Spleen (tissue), 11 donors: Measurements from ENCODE around the gene WWTR1. TPM values are rescaled to one million over a fixed set of nuclear protein-coding genes. Genes with fewer than 3 reads are reported as not detected.

Source experiments
- DNase-seq: peaks from one replicate; pipeline ENCODE4 v3.0.0-alpha.2; 2020
- H3K27ac ChIP-seq, 8 donors: fragments of 200-600 bp; sonication (generic) in 7 of 8; 1 replicate in 4 of 8; 2 replicates in 4 of 8; pipeline versions ENCODE4 v1.5.0 to v1.8.0; 2016 to 2021; ENCODE audit warnings: inconsistent platforms in 4 of 8, mild to moderate bottlenecking in 4 of 8, moderate library complexity in 1 of 8
- H3K27me3 ChIP-seq, 7 donors: fragments of 200-600 bp; sonication (generic) in 6 of 7; replicated peaks in 1 of 7; 1 replicate in 4 of 7; 2 replicates in 3 of 7; pipeline versions ENCODE4 v1.5.0 to v1.8.0; 2016 to 2021; ENCODE audit warnings: inconsistent platforms in 3 of 7, mild to moderate bottlenecking in 1 of 7
- H3K36me3 ChIP-seq, 6 donors: fragments of 200-600 bp; sonication (generic) in 5 of 6; 1 replicate in 4 of 6; 2 replicates in 2 of 6; pipeline versions ENCODE4 v1.5.0 to v1.8.0; 2016 to 2021; ENCODE audit warnings: inconsistent platforms in 2 of 6
- H3K4me1 ChIP-seq, 6 donors: fragments of 200-600 bp; sonication (generic) in 5 of 6; 1 replicate in 3 of 6; 2 replicates in 3 of 6; pipeline versions ENCODE4 v1.5.0 to v1.8.0; 2016 to 2021; ENCODE audit warnings: inconsistent platforms in 3 of 6
- H3K4me3 ChIP-seq, 8 donors: fragments of 200-600 bp; sonication (generic) in 7 of 8; 1 replicate in 4 of 8; 2 replicates in 4 of 8; pipeline versions ENCODE4 v1.5.0 to v1.8.0; 2016 to 2021; ENCODE audit warnings: inconsistent platforms in 4 of 8, mild to moderate bottlenecking in 4 of 8, moderate library complexity in 2 of 8
- H3K9me3 ChIP-seq, 8 donors: fragments of 200-600 bp; sonication (generic) in 7 of 8; 1 replicate in 4 of 8; 2 replicates in 4 of 8; pipeline versions ENCODE4 v1.5.0 to v1.8.0; 2016 to 2021; ENCODE audit warnings: inconsistent platforms in 4 of 8
- POLR2A ChIP-seq, 3 donors: fragments of 450-650 bp; IDR thresholded peaks; one replicate each; pipeline ENCODE4 v1.5.1; 2017; ENCODE audit warnings: antibody characterized with exemption in 3 of 3, mild to moderate bottlenecking in 1 of 3
- POLR2AphosphoS5 ChIP-seq, 3 donors: sonication (generic); formaldehyde crosslinking; IDR thresholded peaks; one replicate each; pipeline ENCODE4 v1.5.1; 2017; ENCODE audit warnings: antibody characterized with exemption in 3 of 3
- WGBS, 5 donors: extraction: QIAGEN DNeasy Blood & Tissue Kit in 3 of 5; methylation state at CpG; one replicate each; pipeline versions ENCODE4 v1.1.5 to v1.1.7; 2013 to 2018; 5-methylcytosine and 5-hydroxymethylcytosine counted together
- intact Hi-C: fragments of 100-400 bp; cut with DNase I; formaldehyde crosslinking; loops from one replicate; pipeline ENCODE4 v1.15.0; 2023; ENCODE audit warnings: low total_unique reads
- polyA plus RNA-seq, 3 donors: library from polyadenylated mRNA; stranded (reverse); fragments of 200-250 nt; gene quantifications; one replicate each; pipeline ENCODE4 v1.2.1, GENCODE V29; 2013
- total RNA-seq, 7 donors: library from RNA; depleted of rRNA in 3 of 7; stranded (reverse); fragments of >200 nt in 3 of 7; fragmentation: NEBNext Ultra II Directional in 4 of 7; extraction: Animal tissue kit (Norgen Biotek cat#: 25700) in 4 of 7; gene quantifications; one replicate each; pipeline versions ENCODE4 v1.1.0 to v1.2.1, GENCODE V29; 2016 to 2021
- TF ChIP-seq, protein P1 (sequence below), 11 experiments: fragments of 200-600 bp in 7 of 11; fragments of 450-650 bp in 4 of 11; sonication (generic) in 4 of 11; IDR thresholded peaks in 8 of 11; conservative IDR thresholded peaks in 3 of 11; 1 replicate in 7 of 11; 2 replicates in 4 of 11; pipeline versions ENCODE4 v1.4.0 to v1.8.0; 2016 to 2021; ENCODE audit warnings: antibody characterized with exemption in 11 of 11, inconsistent platforms in 4 of 11, mild to moderate bottlenecking in 1 of 11
- donor health status: healthy with polysubstance abuse.
- donor health status: DM: no; HTN: no; CAD: no; lungs with moderate emphysema.
- donor health status: DM: no; HTN: no; CAD: no.
- donor health status: Bipolar disorder and iron deficiency.
- donor health status: healthy.
- donor health status: DM: no; HTN: no; CAD: no.
- donor health status: DM: yes; HTN: yes; CAD: no.

Gene WWTR1
- total and polyA plus RNA-seq, 10 donors = 8.4 to 70.6 (median 57.0) TPM

- intact Hi-C loops = loop anchor here (10.0 kb wide), 1 partner anchor 116 kb away; no protein-coding TSS in a partner anchor
- H3K4me3 ChIP-seq = no peak overlapping the region
- no peak for DNase-seq
- 86 to 97% (median 90%) methylated on average over 1 of the region's 1 CpG for WGBS, 5 donors
- H3K27me3 ChIP-seq = peaks cover 0 to 22% (median 0%) of the 10 kb centered on the region in 7 donors
- peaks cover 0 to 54% (median 24%) of the 10 kb centered on the region in 6 donors for H3K4me1 ChIP-seq
- H3K9me3 ChIP-seq = no peaks in the 10 kb centered on the region
- H3K36me3 ChIP-seq = no peaks in the 10 kb centered on the region
- peak overlapping the region in 1 of 8 donors; percentile 8 for H3K27ac ChIP-seq
- TF ChIP-seq POLR2AphosphoS5 (IDR thresholded peaks at IDR 0.05) = no peak
Observed at GRCh38 chr3:149650828-149651227, 7.0 kb downstream of the WWTR1 start.

DNA sequence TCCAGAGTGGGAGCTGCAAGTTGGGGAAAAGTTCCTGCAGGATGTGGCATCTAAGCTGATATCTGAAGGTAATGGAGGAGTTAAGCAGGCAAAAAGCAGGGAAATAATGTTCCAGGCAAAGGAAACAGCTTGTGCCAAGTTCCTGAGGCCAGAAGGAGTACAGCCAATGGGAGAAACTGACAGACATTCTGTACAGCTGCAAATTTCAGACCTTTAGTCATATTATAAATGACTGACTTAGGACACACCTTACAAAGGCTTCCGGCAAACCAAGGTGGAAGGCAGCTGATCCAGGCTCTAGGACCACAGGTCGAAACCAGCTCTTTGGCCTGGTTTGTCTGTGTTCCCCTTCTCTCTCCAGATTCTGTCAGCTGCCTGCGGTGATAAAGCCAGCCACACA is 9.3 kb downstream of the WWTR1 start:
- Histone ChIP-seq H3K4me3 (no peak overlapping the region), H3K4me1 (peaks cover 0 to 40% (median 13%) of the 10 kb centered on the region in 6 donors), H3K36me3 (no peaks in the 10 kb centered on the region), H3K27me3 (peaks cover 0 to 10% (median 0%) of the 10 kb centered on the region in 7 donors), H3K9me3 (no peaks in the 10 kb centered on the region), H3K27ac (peak overlapping the region in 6 of 8 donors; percentile 29 to 58 (median 45))
- DNase-seq = no peak
- peak in 1 of 3 donors; percentile 59 for TF ChIP-seq POLR2AphosphoS5 (IDR thresholded peaks at IDR 0.05)
- TF ChIP-seq, protein P1, sequence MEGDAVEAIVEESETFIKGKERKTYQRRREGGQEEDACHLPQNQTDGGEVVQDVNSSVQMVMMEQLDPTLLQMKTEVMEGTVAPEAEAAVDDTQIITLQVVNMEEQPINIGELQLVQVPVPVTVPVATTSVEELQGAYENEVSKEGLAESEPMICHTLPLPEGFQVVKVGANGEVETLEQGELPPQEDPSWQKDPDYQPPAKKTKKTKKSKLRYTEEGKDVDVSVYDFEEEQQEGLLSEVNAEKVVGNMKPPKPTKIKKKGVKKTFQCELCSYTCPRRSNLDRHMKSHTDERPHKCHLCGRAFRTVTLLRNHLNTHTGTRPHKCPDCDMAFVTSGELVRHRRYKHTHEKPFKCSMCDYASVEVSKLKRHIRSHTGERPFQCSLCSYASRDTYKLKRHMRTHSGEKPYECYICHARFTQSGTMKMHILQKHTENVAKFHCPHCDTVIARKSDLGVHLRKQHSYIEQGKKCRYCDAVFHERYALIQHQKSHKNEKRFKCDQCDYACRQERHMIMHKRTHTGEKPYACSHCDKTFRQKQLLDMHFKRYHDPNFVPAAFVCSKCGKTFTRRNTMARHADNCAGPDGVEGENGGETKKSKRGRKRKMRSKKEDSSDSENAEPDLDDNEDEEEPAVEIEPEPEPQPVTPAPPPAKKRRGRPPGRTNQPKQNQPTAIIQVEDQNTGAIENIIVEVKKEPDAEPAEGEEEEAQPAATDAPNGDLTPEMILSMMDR (IDR thresholded peaks at IDR 0.05 in 8 of 11, conservative IDR thresholded peaks at IDR 0.05 in 3 of 11) = no peak
- WGBS, 5 donors = 60 to 88% (median 81%) methylated on average over 3 of the region's 3 CpGs
- intact Hi-C loops = no loop called here

DNA sequence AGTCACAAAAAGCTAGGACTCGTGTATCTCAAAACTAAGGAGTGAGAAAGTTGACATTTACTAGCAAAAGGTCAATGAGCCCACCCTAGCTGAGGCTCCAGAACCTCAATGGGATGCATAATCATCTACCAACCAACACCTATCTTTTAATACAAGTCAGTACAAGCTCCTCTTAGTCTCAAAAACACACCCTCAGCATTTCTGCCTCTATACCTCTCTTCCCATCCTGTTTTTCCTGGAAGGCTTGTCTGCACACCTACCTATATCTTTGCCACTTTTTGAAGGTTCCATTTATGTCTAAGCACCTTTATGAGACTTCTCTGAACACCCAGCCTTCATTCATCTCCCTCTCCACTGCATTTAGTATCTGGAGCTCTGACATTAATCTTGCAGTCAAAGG is 10.0 kb downstream of the WWTR1 start:
- TF ChIP-seq POLR2A (IDR thresholded peaks at IDR 0.05) (no peak), POLR2AphosphoS5 (IDR thresholded peaks at IDR 0.05) (no peak)
- TF ChIP-seq, protein P1 (IDR thresholded peaks at IDR 0.05 in 8 of 11, conservative IDR thresholded peaks at IDR 0.05 in 3 of 11) = no peak
- H3K4me1 ChIP-seq = peaks cover 0 to 37% (median 12%) of the 10 kb centered on the region in 6 donors
- no peaks in the 10 kb centered on the region for H3K36me3 ChIP-seq
- DNase-seq = no peak
- peaks cover 0 to 7% (median 0%) of the 10 kb centered on the region in 7 donors for H3K27me3 ChIP-seq
- H3K4me3 ChIP-seq = no peak overlapping the region
- WGBS, 5 donors = 48 to 93% (median 76%) methylated on average over 1 of the region's 1 CpG
- H3K9me3 ChIP-seq = no peaks in the 10 kb centered on the region
- intact Hi-C loops = no loop called here
- H3K27ac ChIP-seq = peak overlapping the region in 2 of 8 donors; percentile 50 to 58

DNA sequence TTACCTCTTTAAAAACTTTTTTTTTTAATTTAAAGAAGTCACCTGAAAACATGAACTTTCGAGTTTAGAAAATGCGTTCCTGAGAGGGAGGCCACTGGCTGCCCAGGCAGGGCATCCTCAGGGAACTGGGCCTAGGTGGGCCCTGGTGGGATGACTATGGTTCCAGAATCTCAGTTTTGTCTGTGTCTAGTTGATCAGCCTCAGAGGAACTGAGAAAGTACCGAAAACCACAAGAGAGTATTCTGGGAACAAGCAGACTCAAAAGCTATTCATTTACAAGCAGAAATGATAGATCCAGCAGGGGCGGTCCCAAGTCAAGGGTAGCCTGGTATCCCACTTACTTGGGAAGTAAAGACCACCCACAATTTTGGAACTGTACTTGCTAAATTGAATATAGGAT is 10.5 kb downstream of the WWTR1 start:
- TF ChIP-seq, protein P1 (IDR thresholded peaks at IDR 0.05 in 8 of 11, conservative IDR thresholded peaks at IDR 0.05 in 3 of 11) = no peak
- TF ChIP-seq POLR2A (IDR thresholded peaks at IDR 0.05) = no peak
- no peak for TF ChIP-seq POLR2AphosphoS5 (IDR thresholded peaks at IDR 0.05)
- H3K4me1 ChIP-seq = peaks cover 0 to 35% (median 12%) of the 10 kb centered on the region in 6 donors
- peaks cover 0 to 7% (median 0%) of the 10 kb centered on the region in 7 donors for H3K27me3 ChIP-seq
- DNase-seq = no peak
- WGBS, 5 donors = 87 to 92% (median 91%) methylated on average over 4 of the region's 4 CpGs
- intact Hi-C loops = no loop called here
- no peak overlapping the region for H3K27ac ChIP-seq
- no peaks in the 10 kb centered on the region for H3K36me3 ChIP-seq
- no peaks in the 10 kb centered on the region for H3K9me3 ChIP-seq
- H3K4me3 ChIP-seq = no peak overlapping the region
